Esophagus squamous epithelium (tissue), 4 donors: ENCODE measurements around the gene VCL.

Experiments
- CTCF ChIP-seq, 6 experiments: fragments of 450-650 bp in 4 of 6; fragments of 200-600 bp in 2 of 6; sonication (generic) in 2 of 6; IDR thresholded peaks; one replicate each; pipeline ENCODE4 v1.5.1; 2016 to 2019; ENCODE audit warnings: antibody characterized with exemption in 6 of 6, mild to moderate bottlenecking in 4 of 6, moderate library complexity in 4 of 6
- POLR2A ChIP-seq, 4 donors: fragments of 450-650 bp; IDR thresholded peaks; one replicate each; pipeline ENCODE4 v1.6.1; 2017; ENCODE audit warnings: antibody characterized with exemption in 4 of 4, mild to moderate bottlenecking in 4 of 4, moderate library complexity in 3 of 4

GRCh38 chr10:73973427-73973826 lies 24.5 kb upstream of the VCL start:
- no peak for TF ChIP-seq CTCF (IDR thresholded peaks at IDR 0.05)
- TF ChIP-seq POLR2A (IDR thresholded peaks at IDR 0.05): no peak
